Fibroblast of the aortic adventitia (primary cell): ENCODE results near the gene SKAP1. TPM values are rescaled to one million over a fixed set of nuclear protein-coding genes. Genes with fewer than 3 reads are reported as not detected.

Experiments
- DNase-seq: peaks from one replicate; pipeline ENCODE4 v3.0.0-alpha.2; 2010; ENCODE audit warnings: low read depth
- H3K4me3 ChIP-seq: 2 replicates; pipeline ENCODE4 v1.5.1; 2011; ENCODE audit warnings: low read depth, mild to moderate bottlenecking, control low read depth, low read length, moderate library complexity
- total RNA-seq: library from RNA; depleted of rRNA; stranded (reverse); fragments of >200 nt; gene quantifications from 2 replicates; pipeline ENCODE4 v1.2.3, GENCODE V29; 2012; ENCODE audit warnings: low replicate concordance
- TF ChIP-seq, protein P1 (sequence below): IDR thresholded peaks from 2 replicates; pipeline ENCODE4 v1.5.1; 2011; ENCODE audit warnings: mild to moderate bottlenecking, low read length, control low read depth, inconsistent platforms; ENCODE audit not compliant: insufficient read depth

SKAP1 gene
- total RNA-seq, 1 donor = not detected

DNA sequence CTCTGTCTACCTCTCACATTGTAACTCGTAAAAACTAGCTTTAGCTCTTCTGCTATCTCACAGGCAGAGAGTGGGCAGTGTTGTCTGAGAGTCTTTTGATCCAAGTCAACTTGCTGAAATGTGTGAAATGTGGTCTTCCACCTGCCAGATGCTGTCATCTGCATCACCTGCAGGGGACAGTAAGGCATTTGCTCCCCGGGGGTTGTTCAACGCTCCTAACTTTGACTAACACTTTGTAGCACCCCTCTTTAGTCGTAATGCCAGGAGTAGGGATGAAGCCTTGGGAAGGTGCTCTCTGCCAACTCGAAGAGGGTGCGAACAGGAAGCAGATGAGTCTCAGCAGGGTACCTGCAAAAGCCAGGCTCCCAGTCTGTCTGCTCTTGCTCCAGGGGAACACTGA is 286.4 kb downstream of the SKAP1 start:
- no peak overlapping the region for H3K4me3 ChIP-seq
- DNase-seq = no peak
- TF ChIP-seq, protein P1, sequence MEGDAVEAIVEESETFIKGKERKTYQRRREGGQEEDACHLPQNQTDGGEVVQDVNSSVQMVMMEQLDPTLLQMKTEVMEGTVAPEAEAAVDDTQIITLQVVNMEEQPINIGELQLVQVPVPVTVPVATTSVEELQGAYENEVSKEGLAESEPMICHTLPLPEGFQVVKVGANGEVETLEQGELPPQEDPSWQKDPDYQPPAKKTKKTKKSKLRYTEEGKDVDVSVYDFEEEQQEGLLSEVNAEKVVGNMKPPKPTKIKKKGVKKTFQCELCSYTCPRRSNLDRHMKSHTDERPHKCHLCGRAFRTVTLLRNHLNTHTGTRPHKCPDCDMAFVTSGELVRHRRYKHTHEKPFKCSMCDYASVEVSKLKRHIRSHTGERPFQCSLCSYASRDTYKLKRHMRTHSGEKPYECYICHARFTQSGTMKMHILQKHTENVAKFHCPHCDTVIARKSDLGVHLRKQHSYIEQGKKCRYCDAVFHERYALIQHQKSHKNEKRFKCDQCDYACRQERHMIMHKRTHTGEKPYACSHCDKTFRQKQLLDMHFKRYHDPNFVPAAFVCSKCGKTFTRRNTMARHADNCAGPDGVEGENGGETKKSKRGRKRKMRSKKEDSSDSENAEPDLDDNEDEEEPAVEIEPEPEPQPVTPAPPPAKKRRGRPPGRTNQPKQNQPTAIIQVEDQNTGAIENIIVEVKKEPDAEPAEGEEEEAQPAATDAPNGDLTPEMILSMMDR = no peak

DNA sequence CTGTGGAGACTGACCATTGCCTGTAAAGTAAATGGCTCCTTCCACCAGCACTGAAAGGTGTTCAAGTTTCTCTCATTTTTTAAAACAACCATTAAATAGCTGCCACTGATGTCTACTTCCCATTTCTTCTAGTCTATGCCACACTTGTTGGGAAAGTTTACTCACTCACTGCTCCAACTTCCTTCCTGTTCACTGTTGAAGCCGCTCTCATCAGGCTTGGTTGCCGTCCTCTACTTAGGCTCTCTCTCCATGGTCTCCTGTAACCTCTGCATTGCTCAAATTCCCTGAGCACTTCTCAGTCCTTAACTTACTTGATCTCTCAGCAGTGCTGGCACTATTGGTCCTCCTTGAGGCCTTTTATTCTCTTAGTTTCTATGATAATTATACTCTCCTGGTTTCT is 290.1 kb downstream of the SKAP1 start:
- H3K4me3 ChIP-seq = no peak overlapping the region
- TF ChIP-seq, protein P1 = no peak
- no peak for DNase-seq

DNA sequence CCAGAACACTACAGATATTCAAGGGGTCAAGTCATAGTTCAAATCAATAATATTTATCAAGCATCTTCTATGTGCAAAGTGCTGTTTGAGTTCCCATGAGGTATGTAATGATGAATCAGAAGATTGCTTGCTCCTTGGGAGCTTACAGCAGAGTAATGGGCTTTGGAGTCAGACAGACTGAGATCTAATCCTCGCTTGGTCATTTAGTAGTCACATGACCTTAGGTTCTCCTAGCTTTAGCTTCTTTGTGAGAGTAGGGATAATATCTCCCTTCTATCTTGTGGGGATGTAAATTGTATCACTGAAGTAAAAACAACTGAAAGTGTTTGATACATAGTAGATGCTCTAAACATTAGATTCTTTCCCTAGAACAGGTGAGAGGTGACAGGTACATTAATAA is 292.4 kb downstream of the SKAP1 start:
- TF ChIP-seq, protein P1 = no peak
- DNase-seq = no peak
- H3K4me3 ChIP-seq = no peak overlapping the region

DNA sequence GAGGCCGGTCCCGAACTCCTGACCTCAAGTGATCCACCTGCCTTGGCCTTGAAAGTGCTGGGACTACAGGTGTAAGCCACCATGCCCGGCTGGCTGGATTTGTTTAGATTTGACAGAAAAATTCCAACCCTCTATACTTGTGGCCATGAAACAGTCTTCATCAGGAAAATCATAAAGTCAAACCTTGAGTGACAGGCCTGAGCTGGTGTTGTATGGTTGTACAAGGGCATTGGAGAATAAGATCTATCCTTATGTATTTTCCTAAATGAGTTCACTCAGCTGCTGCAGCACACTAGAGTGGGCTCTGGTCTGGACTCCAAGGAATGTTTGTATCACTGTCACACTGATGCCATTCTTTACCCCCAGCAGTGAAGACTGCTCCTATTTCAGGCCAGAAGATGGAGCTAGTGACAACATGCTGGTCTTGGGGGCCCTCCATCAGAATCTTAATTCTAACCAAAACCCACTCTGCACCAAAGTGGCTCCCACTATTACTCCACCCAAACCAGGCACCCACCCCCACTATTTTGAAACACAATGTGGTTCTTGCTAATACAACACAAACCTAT is 295.0 kb downstream of the SKAP1 start:
- no peak for DNase-seq
- TF ChIP-seq, protein P1 = no peak
- no peak overlapping the region for H3K4me3 ChIP-seq

DNA sequence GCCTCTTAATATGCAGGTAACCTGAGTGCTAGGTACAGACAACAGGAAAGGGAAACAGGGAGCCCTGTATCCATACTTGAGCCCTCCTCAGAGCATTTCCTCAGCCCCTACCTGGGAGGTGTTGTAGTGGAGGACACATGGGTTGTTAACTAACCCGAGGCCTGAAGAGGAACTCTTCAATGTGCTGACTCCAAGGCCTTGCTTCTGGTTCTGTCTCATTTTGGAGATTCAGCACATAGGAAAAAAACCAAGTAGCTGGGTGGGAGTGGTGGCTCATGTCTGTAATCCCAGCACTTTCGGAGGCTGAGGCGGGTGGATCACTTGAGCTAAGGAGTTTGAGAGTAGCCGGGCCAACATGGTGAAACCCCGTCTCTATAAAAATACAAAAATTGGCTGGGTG is 297.6 kb downstream of the SKAP1 start:
- no peak for DNase-seq
- TF ChIP-seq, protein P1 = no peak
- no peak overlapping the region for H3K4me3 ChIP-seq

DNA sequence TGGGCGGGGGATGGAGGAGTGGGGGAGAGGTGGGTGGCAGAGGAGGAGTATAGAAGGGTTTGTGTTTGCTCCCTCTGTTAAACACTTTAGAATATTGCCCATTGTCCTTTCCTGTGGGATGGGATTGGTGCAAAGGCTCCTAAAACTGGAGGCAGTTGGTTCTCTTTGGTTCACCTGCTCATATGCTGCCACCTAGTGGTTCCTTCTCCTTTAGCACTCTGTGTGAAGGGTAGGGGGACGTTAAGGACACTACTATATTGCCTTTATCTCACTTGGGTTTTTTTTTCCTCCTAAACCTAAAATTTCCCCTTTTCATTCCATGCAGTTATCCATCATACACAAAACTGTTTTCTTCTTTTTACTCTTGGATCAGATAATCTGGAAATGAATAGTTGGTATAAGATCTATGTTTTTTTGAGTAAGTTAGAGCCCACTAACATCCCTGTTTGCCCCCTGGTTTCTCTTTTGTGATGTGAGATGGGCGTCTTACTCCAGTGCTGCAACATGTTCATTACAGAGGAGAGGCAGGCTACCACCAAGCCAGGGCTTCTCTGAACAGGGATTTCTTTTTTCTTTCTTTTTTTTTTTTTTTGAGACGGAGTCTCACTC is 298.7 kb downstream of the SKAP1 start:
- TF ChIP-seq, protein P1 = peak; percentile 89
- peak; percentile 82 for DNase-seq
- no peak overlapping the region for H3K4me3 ChIP-seq

DNA sequence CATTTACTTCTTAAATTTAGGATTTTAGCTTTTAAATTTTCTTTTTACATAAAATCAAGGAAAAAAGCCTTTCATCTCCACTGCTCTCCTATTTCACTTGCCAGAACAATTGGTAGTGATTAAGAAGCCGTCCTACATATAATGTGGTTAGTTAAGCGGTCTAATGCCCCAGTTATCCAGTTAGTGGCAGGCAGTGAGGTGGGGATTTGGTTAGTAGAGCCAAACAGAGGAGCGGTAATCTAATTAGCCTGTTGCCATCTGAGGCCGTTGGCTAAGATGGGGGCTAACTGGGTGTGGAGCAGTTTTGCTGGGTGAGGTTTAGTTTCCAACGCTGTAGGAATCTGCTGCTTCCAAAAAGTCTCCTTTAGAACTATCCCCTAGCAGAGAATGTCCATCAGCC is 300.0 kb downstream of the SKAP1 start:
- TF ChIP-seq, protein P1 = no peak
- H3K4me3 ChIP-seq = no peak overlapping the region
- DNase-seq = no peak
